ENCODE data around the gene HRK. TPM values are rescaled to one million over a fixed set of nuclear protein-coding genes. Genes with fewer than 3 reads are reported as not detected.

Gene HRK
- total and polyA plus RNA-seq, 10 of the 15 experiments (the other 5 are each of a cell fraction or from before 2014, with no cell fraction given) = not detected

DNA sequence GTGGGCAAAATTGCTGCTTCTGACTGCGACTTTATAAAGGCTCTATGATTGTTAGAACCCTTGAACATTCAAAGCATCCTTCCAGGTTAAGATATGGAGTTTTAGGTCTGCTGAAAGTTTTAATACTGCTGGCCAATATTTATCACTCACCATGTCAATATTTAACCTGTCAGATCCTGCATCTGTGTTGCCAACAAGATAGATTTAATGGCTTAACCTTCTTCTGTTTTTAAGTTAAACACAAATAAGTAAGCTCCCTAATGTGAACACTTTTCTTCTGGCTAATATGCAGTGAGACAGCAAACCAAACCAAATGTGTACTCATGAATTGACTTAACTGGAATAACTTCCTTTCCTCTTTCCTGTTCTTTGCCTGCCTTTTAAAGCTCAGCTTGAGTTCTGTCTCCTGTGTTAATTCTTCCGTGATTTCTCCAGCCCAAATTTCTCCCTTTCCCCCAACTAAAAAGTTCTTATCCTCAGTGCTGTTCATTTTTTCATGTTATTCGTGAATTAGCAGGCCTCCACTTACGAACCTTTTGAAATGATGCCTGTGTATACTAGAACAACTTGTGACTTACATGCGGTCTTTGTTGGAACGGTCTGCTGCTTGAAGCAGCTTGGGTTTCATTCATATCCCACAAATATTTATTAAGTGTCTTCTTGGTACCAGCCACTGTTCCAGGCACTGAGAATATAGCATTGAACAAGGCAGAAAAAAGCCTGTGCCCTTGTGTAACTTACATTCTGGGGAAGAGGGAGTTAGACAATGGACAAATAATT, 38.7 kb upstream of the HRK start:
- RAD21 ChIA-PET (ENCODE audit: unreplicated experiment) = no interaction called here
- H3K36me3 ChIP-seq (ENCODE audit: control insufficient read depth in 2 of 2, insufficient read depth in 2 of 2, low read length in 1 of 2) = no peaks in the 10 kb centered on the region
- no TSS peak for BruUV-seq (replicated peaks)
- SMC1A ChIA-PET (ENCODE audit: uncharacterized antibody, unreplicated experiment) = no interaction called here
- 92% methylated on average over 6 of the region's 6 CpGs for WGBS (ENCODE audit: insufficient coverage, insufficient replicate concordance, low lambda C conversion rate, missing lambda C conversion rate)
- POLR2A ChIA-PET = no interaction called here
- no peak for FAIRE-seq
- H3K4me1 ChIP-seq (ENCODE audit: control insufficient read depth, insufficient read depth, low read length) = peaks cover 28% of the 10 kb centered on the region
- H3K27me3 ChIP-seq (replicated peaks in 1 of 2; ENCODE audit: control insufficient read depth in 2 of 2, insufficient read depth in 2 of 2, low read length in 1 of 2) = 0 out of 4 replicates have a peak, but pooled peaks cover 0 to 3% of the 10 kb centered on the region in 2 experiments
- no peak for DNase-seq (ENCODE audit: low read depth, low spot score)
- no peak overlapping the region for H3K4me3 ChIP-seq
- peaks cover 3% of the 10 kb centered on the region; the same call in 1 of the 2 replicates for H4K20me1 ChIP-seq (ENCODE audit: control insufficient read depth, insufficient read depth)
- no peak for TF ChIP-seq ASH2L (IDR thresholded peaks at IDR 0.05; ENCODE audit: borderline replicate concordance, low read depth)
- TF ChIP-seq RUNX3 (IDR thresholded peaks at IDR 0.05; ENCODE audit: low read length) = no peak
- TF ChIP-seq MEF2A (IDR thresholded peaks at IDR 0.05; ENCODE audit: insufficient read depth, low read depth, low read length) = no peak
- no peak for TF ChIP-seq BCL11A (IDR thresholded peaks at IDR 0.05; ENCODE audit: low read depth, low read length)
- no peak for TF ChIP-seq CHD4 (IDR thresholded peaks at IDR 0.05)
- TF ChIP-seq SMAD5 (IDR thresholded peaks at IDR 0.05; ENCODE audit: low read depth) = no peak
- intact Hi-C loops (cut with micrococcal nuclease; ENCODE audit: unreplicated experiment) (no loop called here), in situ Hi-C loops (cut with MboI) (no loop called here)
- H3K9ac ChIP-seq (ENCODE audit: control insufficient read depth, insufficient read depth, low read length) = no peak overlapping the region
- no peak overlapping the region for H3K27ac ChIP-seq (ENCODE audit: control insufficient read depth, insufficient read depth)
- no peak overlapping the region for H2AFZ ChIP-seq (ENCODE audit: control insufficient read depth, low read depth, low read length)
- no peaks in the 10 kb centered on the region; the same call in 2 of the 3 replicates for H3K9me3 ChIP-seq (replicated peaks; ENCODE audit: control insufficient read depth, insufficient read depth, low read length)
- CTCF ChIA-PET = interaction anchor here (1.2 kb wide), 1 partner anchor 57 kb away, joined by 6 read pairs; no protein-coding TSS in a partner anchor
- no peaks in the 10 kb centered on the region for H3K79me2 ChIP-seq (ENCODE audit: control insufficient read depth, insufficient read depth, low read length)
- ATAC-seq = no peak
- H3K4me2 ChIP-seq (ENCODE audit: control insufficient read depth, insufficient read depth) = no peak overlapping the region

DNA sequence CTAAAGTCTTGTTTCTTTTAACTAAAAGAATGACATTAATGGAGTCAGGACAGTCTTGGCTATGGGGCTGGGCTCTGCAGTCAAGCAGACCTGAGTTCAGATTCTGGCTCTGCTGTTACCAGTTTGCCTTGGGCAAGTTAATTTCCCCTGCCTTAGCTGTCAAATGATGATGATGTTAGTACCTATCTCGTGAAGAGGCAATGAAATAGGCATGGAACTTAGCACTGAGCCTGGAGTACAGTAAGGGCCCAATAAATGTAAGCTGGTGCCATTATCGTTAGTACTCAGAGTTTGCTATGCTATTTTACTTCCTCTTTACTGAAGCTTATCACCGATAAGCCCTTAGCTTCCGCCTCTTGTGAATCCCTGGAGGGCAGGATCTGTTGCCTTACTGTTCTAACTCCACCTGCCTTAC, 38.0 kb upstream of the HRK start:
- Histone ChIP-seq H4K20me1 (ENCODE audit: control insufficient read depth, insufficient read depth) (peaks cover 3% of the 10 kb centered on the region; the same call in 1 of the 2 replicates), H3K27ac (ENCODE audit: control insufficient read depth, insufficient read depth) (no peak overlapping the region), H3K9me3 (replicated peaks; ENCODE audit: control insufficient read depth, insufficient read depth, low read length) (no peaks in the 10 kb centered on the region; the same call in 2 of the 3 replicates), H3K4me2 (ENCODE audit: control insufficient read depth, insufficient read depth) (no peak overlapping the region; the same call in 1 of the 2 replicates), H3K9ac (ENCODE audit: control insufficient read depth, insufficient read depth, low read length) (no peak overlapping the region), H3K4me3 (no peak overlapping the region), H3K27me3 (replicated peaks in 1 of 2; ENCODE audit: control insufficient read depth in 2 of 2, insufficient read depth in 2 of 2, low read length in 1 of 2) (0 out of 4 replicates have a peak, but pooled peaks cover 0 to 3% of the 10 kb centered on the region in 2 experiments), H3K36me3 (ENCODE audit: control insufficient read depth in 2 of 2, insufficient read depth in 2 of 2, low read length in 1 of 2) (no peaks in the 10 kb centered on the region), H2AFZ (ENCODE audit: control insufficient read depth, low read depth, low read length) (no peak overlapping the region), H3K4me1 (ENCODE audit: control insufficient read depth, insufficient read depth, low read length) (peaks cover 22% of the 10 kb centered on the region), H3K79me2 (ENCODE audit: control insufficient read depth, insufficient read depth, low read length) (no peaks in the 10 kb centered on the region)
- SMC1A ChIA-PET (ENCODE audit: uncharacterized antibody, unreplicated experiment) = no interaction called here
- no peak for TF ChIP-seq SP1 (IDR thresholded peaks at IDR 0.05; ENCODE audit: low read depth, low read length)
- TF ChIP-seq, protein P1, sequence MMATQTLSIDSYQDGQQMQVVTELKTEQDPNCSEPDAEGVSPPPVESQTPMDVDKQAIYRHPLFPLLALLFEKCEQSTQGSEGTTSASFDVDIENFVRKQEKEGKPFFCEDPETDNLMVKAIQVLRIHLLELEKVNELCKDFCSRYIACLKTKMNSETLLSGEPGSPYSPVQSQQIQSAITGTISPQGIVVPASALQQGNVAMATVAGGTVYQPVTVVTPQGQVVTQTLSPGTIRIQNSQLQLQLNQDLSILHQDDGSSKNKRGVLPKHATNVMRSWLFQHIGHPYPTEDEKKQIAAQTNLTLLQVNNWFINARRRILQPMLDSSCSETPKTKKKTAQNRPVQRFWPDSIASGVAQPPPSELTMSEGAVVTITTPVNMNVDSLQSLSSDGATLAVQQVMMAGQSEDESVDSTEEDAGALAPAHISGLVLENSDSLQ (IDR thresholded peaks at IDR 0.05) = no peak
- RAD21 ChIA-PET (ENCODE audit: unreplicated experiment) = no interaction called here
- CTCF ChIA-PET = interaction anchor here (1.2 kb wide), 1 partner anchor 56 kb away, joined by 6 read pairs; no protein-coding TSS in a partner anchor
- intact Hi-C loops (cut with micrococcal nuclease; ENCODE audit: unreplicated experiment) = no loop called here
- ATAC-seq (no peak), FAIRE-seq (no peak), DNase-seq (ENCODE audit: low read depth, low spot score) (no peak)
- 43% methylated on average over 4 of the region's 4 CpGs for WGBS (ENCODE audit: insufficient coverage, insufficient replicate concordance, low lambda C conversion rate, missing lambda C conversion rate)
- in situ Hi-C loops (cut with MboI) = no loop called here
- no TSS peak for BruUV-seq (replicated peaks)
- POLR2A ChIA-PET = no interaction called here

Data from GM12878 (cell line).